ENCODE results near the gene ZNF366.

The ZNF366 gene, protein sequence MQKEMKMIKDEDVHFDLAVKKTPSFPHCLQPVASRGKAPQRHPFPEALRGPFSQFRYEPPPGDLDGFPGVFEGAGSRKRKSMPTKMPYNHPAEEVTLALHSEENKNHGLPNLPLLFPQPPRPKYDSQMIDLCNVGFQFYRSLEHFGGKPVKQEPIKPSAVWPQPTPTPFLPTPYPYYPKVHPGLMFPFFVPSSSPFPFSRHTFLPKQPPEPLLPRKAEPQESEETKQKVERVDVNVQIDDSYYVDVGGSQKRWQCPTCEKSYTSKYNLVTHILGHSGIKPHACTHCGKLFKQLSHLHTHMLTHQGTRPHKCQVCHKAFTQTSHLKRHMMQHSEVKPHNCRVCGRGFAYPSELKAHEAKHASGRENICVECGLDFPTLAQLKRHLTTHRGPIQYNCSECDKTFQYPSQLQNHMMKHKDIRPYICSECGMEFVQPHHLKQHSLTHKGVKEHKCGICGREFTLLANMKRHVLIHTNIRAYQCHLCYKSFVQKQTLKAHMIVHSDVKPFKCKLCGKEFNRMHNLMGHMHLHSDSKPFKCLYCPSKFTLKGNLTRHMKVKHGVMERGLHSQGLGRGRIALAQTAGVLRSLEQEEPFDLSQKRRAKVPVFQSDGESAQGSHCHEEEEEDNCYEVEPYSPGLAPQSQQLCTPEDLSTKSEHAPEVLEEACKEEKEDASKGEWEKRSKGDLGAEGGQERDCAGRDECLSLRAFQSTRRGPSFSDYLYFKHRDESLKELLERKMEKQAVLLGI
- total RNA-seq: 7.1 to 72.9 (median 36.0) reads per million in 17 experiments

DNA sequence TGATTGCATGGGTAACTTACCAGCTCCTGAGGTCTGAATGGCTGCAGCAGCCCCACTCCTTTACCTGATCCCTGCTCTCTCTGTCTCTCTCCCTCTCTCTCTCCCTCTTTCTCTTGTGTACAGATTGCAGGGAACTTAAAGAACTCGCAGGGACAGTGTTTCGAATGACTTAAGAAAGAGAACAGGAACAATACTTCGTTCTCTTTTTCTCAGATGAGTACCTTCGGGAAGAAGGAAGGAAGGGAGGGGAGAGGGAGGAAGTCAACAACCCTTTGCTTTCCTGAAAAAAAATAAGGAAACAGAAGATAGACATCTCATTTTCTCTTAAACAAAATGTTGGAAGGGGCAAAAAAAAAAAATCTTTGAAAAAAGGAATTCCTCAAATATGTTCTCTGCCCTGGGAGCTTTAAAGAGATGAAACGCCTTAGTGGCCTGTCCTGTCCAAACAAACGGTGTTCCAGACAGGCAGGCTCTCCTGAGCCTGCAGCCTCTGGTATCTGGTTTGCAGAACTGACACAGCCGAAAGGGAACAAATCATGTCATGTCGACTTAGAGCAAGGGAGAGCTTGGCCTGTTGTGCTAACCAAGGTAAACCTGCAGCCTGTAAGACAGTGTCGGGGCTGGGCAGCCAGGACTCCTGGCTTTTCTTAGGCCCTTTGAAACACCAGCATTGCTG lies at the start of gene ZNF366:
Gene ZNF366 (minus strand): TSS at position 180 of the 676 bp plus-strand sequence. CDS start 45,914 bp downstream, outside the sequence.
- peak in 3 of 4 experiments; percentile 37 to 66 (median 56) for DNase-seq

DNA sequence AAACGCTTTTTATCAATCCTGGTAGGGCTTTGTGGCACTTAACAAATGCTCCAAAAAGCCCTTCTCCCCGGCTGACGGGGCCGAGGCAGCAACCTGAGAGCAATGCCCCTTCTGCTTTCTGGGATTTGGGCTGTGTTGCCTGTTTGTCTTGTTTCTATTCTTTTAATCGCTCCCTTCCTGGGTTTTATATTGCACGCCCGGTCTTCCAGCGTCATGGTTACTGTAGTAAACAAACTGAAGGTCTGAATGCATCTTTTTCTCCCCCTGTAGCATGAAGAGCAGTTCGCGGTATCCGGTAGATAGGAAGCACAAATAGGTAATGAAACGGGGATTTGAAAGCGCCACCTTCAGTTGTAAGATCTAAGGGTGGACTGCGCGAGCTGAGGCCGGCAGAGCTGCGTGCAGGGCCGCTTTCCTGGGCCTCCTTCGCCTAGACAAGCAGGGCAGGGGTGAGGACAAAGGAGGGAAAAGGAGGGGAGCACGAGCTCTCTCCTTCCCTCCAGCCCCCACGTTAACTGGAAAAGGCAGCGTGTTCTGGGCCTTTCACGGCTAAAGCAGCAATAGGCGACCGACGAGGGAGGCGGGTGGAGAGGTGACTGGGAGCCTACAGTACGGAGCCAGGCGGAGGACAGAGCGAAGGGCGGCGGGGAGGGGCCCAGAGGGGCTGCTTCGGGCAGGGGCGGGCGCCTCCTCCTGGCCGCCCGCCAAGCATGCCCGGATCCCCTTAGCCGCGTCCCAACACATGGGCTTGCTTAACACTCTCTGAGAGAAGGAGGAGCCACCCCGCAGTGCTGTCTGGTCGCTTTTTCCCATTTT lies 49.3 kb upstream of the ZNF366 start:
- DNase-seq: peak; percentile 47 to 72 (median 58)

DNA sequence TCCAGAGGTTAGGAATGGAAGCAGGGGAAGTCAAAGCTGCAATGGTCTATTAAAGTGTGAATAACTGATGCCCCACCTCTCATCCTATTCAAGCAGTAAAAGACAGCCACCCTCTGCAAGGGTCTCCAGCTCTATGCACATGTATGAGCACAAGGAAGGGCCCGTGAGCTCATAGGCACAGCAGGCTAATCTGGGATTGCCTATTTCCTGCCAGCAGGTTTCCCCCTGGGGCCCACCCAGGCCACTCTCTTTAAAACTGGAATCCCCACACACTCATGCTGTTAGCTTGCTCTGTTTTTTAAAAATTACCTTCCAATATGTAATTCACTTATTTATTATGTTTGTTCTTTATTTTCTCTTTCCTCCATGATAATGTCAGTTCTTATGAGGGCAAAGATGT lies 48.7 kb upstream of the ZNF366 start:
- DNase-seq: no peak

DNA sequence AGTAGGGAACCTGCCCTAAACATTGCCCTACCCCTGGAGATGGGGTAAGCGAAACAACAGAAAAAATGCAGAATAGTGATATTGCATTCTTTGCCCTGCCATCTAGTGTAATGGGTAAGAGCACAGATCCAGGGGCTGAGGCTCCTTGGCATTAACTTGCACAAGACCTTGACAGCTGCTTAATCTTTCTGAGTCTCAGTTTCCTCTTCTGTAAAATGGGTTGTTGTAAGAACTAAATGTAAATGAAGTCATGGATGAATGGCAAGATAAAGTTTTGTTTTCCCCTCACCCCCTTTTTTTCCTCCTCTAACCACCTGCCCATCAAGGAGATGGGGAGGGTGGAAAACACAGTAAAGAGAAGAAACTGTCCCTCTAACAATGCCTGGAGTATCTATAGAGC lies 47.7 kb upstream of the ZNF366 start:
- DNase-seq: no peak

GRCh38 chr5:72552041-72552557 lies 44.9 kb upstream of the ZNF366 start:
- DNase-seq: no peak

- no peak for DNase-seq
Observed at GRCh38 chr5:72550595-72550994, 43.4 kb upstream of the ZNF366 start.

- DNase-seq: no peak
Observed at GRCh38 chr5:72543811-72544210, 36.6 kb upstream of the ZNF366 start.

DNA sequence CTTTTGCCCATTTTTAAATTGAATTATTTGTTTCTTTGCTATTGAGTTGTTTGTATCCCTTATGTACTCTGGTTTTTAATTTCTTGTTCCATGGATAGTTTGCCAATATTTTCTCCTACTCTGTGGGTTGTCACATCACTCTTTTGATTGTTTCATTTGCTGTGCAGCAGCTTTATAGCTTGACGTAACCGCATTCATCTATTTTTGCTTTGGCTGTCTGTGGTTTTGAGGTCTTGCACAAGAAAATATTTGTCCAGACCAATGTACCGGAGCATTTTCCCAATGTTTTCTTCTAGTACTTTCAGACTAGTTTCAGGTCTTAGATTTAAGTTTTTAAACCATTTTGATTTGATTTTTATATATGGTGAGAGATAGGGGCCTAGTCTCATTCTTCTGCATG lies 36.2 kb upstream of the ZNF366 start:
- DNase-seq: peak in 3 of 4 experiments; percentile 5 to 34 (median 17)

GRCh38 chr5:72542695-72543094 lies 35.5 kb upstream of the ZNF366 start:
- no peak for DNase-seq

DNA sequence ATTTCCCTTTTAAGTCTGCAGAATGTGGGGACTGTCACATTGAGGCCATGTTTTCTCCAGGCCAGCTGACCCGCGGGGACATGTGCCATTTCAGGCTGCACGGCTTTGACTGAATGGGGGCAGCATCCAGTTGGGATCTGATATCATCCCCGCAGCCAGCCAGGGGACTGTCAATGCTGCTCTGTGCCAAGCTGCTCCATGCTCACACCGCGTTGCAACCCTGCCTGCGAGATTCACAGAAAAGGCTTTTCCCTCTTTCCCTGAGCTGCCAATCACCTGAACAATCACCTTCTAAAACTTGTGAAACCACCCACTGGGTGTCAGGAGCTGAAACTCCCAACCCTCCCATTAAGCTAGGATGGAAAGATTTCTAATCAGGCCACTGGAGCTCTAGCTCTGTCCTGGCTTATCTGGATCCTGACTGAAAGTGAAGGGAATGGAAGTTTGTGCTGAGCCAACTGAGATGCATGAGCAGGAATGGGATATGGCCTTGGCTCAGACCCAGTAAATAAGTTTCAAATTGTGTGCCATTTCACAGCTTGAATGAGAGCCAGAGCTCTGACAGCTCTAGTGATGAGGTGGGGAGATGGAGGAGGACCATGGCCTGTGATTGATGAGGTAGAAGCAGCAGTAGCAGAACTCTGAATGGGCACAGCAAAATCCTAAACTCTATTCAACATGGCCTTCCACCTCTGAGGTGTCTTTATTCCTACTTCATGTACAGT lies 34.5 kb upstream of the ZNF366 start:
- no peak for DNase-seq

- DNase-seq: no peak
Observed at GRCh38 chr5:72540759-72541438, 33.7 kb upstream of the ZNF366 start.

DNA sequence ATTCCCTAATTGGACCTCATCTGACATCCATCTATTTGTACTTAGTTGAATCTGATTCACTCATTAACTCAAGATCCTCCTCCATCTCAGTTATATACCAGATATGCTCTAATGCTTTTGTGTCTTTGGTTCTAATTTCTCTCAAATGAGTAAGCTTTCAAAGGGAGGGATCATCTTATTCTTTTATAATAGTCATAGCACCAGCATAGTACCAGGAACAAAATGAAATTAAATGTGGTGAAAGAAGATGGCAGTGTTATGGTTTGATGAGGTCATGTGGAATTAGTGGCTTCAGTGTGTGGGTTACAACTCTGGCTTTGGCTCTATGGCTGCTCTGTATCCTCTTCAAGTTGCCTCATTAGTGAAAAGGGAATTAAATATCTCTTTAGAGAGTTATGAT lies 32.5 kb upstream of the ZNF366 start:
- no peak for DNase-seq

DNA sequence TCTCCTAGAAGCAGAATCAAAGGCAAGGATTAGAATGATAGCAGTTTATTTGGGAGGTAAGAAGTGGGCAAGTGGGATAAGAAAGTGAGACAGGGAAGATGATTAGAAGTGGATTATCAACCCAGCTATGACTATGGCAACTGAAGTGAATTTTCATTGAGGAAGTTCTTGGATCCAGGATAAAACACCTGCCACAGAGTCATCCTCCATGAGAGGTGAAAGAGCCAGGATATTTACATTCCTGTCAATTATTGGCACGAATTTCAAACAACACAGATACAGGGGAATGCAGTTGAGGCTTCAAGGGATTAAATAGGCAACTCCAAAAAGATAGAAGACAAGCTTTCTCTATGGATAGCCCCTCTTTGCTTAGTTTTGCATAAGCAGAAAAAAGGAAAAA lies 31.8 kb upstream of the ZNF366 start:
- DNase-seq: no peak

GRCh38 chr5:72537166-72537565 lies 30.0 kb upstream of the ZNF366 start:
- no peak for DNase-seq

- DNase-seq: peak in 3 of 4 experiments; percentile 32 to 70 (median 64)
Observed at GRCh38 chr5:72531496-72532190, 24.4 kb upstream of the ZNF366 start.

- no peak for DNase-seq
Observed at GRCh38 chr5:72530196-72530595, 23.0 kb upstream of the ZNF366 start.

GRCh38 chr5:72529383-72529782 lies 22.2 kb upstream of the ZNF366 start:
- no peak for DNase-seq

DNA sequence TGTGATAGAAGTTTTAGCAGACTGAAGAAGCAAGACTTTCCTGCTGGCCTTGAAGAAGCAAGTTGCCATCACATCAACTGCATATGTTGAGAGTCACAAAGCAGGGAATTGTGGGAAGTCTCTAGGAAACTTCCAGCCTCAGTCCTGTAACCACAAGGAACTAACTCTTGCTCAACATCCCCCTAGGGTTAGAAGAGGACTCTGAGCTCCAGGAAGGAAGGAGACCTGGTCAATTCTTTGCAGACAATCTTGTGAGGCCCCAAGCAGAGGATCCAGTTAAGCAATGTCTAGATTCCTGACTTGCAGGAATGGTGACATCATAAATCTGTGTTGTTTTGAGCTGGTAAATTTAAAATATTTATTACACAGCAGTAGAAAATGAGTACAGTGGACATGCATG lies 18.6 kb upstream of the ZNF366 start:
- DNase-seq: peak; percentile 71 to 90 (median 82)

DNA sequence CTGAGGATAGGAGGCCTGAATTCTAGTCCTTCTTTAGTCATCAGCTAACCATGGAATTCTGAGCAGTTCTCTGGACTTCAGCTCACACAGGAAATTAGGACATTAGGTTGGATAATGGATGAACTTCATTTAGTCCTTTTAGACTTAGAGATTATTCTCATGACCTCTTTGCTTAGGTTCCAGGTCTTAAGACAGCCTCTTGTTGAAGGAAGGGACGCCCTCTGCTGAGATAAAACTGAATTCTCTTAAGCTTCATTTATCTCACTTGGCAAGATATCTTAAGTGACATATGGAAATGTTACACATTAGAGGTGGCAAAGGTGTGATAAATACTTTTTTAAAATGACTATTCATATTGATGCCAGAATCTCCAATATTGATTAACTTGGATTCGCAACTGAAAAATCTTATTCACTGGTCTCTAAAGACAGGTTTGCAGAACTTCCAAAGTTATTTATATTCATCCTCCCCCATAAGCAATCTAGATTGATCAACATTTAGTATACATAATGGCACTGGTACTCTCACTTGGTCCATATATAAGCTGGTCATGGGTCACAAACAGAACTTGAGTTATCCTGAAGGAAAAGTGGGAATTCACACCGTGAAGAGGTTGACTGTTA lies 16.9 kb upstream of the ZNF366 start:
- DNase-seq: peak; percentile 73 to 88 (median 78)

GRCh38 chr5:72522607-72523006 lies 15.4 kb upstream of the ZNF366 start:
- DNase-seq: no peak
